Omental fat pad (tissue), 4 donors: ENCODE results near the gene DAB2. TPM values are rescaled to one million over a fixed set of nuclear protein-coding genes. Genes with fewer than 3 reads are reported as not detected.

Experiments used
- ATAC-seq: fragments of 150-250 bp; one replicate; pipeline ENCODE4 v1.9.1; 2016; ENCODE audit warnings: mild to moderate bottlenecking, moderate library complexity; ENCODE audit not compliant: low FRiP score
- DNase-seq: peaks from one replicate; pipeline ENCODE4 v3.0.0-alpha.2; 2019; ENCODE audit warnings: low spot score
- CTCF ChIP-seq, 3 donors: fragments of 450-650 bp; IDR thresholded peaks; one replicate each; pipeline ENCODE4 v1.5.1; 2016 to 2017; ENCODE audit warnings: antibody characterized with exemption in 3 of 3, mild to moderate bottlenecking in 3 of 3, moderate library complexity in 2 of 3
- total RNA-seq, 4 donors: library from RNA; depleted of rRNA; stranded (reverse); fragments of >200 nt; gene quantifications; one replicate each; pipeline ENCODE4 v1.1.0, GENCODE V29; 2016

DAB2 gene
- total RNA-seq, 4 donors from 2014 or later, result 141 to 255 (median 171) TPM

- no peak for DNase-seq
Observed at GRCh38 chr5:39459071-39459470, 34.3 kb upstream of the DAB2 start.

DNA sequence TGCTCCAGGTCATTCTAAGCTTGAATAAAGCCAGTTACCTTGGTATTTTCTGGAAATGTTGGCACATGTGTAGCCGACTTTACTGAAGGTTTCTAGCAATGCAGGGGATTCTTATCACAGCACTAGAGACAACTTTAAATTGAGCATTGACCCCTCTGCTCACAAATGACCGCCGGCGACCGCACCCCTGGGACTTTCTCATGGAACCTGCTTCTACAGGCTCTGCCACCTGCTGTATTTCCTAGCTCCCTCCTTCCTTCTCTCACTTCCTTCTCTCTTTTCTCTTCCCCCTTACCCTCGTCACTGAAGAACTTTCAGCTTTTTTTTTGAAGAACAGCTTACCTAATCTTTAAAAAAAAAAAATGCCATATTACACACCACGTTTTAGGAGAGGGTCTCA, 30.9 kb upstream of the DAB2 start:
- ATAC-seq (no peak), DNase-seq (no peak)
- TF ChIP-seq CTCF (IDR thresholded peaks at IDR 0.05), result no peak

More at GRCh38 chr5:39459071-39459470, 34.3 kb upstream of the DAB2 start:
- TF ChIP-seq CTCF (IDR thresholded peaks at IDR 0.05), result no peak
- ATAC-seq, result no peak

GRCh38 chr5:39453606-39454005, 28.8 kb upstream of the DAB2 start:
- ATAC-seq (no peak), DNase-seq (no peak)
- no peak for TF ChIP-seq CTCF (IDR thresholded peaks at IDR 0.05)

- no peak for ATAC-seq
- no peak for DNase-seq
- TF ChIP-seq CTCF (IDR thresholded peaks at IDR 0.05), result no peak
Observed at GRCh38 chr5:39452846-39453245, 28.1 kb upstream of the DAB2 start.

DNA sequence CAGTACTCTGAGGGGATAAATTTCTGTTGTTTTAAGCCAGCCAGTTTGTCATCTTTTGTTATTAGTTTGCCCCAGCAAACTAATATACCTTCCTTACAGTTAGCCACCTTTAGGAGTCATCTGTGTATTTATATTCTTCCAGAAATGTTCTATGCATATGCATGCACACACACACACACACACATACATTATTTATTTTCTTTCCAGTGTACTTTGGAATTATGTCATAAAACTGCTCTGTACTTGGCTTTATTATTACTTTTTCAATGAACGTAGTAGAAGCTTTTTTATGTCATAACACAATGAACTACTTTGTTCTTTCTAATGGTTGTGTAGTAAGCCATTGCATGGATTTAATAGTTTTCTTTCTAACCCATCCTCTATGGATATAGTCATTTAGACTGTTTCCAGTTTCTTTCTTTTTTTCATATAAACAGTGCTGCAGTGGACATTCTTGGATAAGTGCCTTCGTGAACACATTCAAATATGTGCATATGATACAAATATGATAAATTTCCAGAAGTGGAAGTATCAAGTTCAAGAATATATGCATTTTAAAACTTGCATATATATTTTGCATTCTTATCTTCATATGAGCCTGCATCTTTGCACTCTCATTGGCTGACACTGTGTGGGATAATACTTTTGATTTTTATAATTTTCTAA, 26.6 kb upstream of the DAB2 start:
- no peak for ATAC-seq
- DNase-seq, result no peak
- TF ChIP-seq CTCF (IDR thresholded peaks at IDR 0.05), result no peak

- no peak for TF ChIP-seq CTCF (IDR thresholded peaks at IDR 0.05)
- no peak for DNase-seq
- ATAC-seq, result no peak
Observed at GRCh38 chr5:39450487-39450886, 25.7 kb upstream of the DAB2 start.

- ATAC-seq, result no peak
- TF ChIP-seq CTCF (IDR thresholded peaks at IDR 0.05), result no peak
- no peak for DNase-seq
Observed at GRCh38 chr5:39449591-39449990, 24.8 kb upstream of the DAB2 start.
